Upper lobe of left lung (tissue), 4 donors: ENCODE measurements around the gene PRR23A.

Experiments used
- EP300 ChIP-seq, 4 donors: sonication (generic); formaldehyde crosslinking; IDR thresholded peaks; one replicate each; pipeline ENCODE4 v1.5.1; 2017; ENCODE audit warnings: antibody characterized with exemption in 4 of 4, control low read depth in 2 of 4
- POLR2A ChIP-seq, 4 donors: fragments of 450-650 bp; IDR thresholded peaks; one replicate each; pipeline ENCODE4 v1.5.1; 2016 to 2017; ENCODE audit warnings: antibody characterized with exemption in 4 of 4, mild to moderate bottlenecking in 2 of 4
- POLR2AphosphoS5 ChIP-seq, 2 donors: sonication (generic); formaldehyde crosslinking; IDR thresholded peaks; one replicate each; pipeline ENCODE4 v1.5.1; 2017; ENCODE audit warnings: antibody characterized with exemption in 2 of 2
- TF ChIP-seq, protein P1 (sequence below), 6 experiments: fragments of 450-650 bp in 4 of 6; fragments of 200-600 bp in 2 of 6; sonication (generic) in 2 of 6; IDR thresholded peaks; one replicate each; pipeline ENCODE4 v1.5.1; 2016 to 2019; ENCODE audit warnings: antibody characterized with exemption in 6 of 6

DNA sequence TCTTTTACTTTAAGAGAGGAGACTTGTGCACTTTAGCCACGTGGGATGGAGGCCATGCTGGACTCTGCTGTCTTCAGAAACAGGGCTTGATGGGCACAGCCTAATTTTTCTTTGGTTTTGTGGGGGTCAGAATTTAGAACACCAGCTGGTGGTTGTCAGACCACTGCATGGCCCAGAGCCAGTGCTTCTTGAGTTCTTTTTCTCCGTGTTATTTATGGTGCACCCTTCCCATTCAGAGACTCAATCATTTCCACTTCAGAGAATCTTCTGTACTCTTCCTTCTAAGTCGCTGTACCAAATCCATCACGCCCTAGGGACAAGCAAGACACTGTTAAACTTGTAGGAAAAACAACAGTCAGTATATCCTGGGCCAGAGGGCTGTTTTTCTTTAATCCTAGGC lies 20.1 kb downstream of the PRR23A start:
- TF ChIP-seq, protein P1, sequence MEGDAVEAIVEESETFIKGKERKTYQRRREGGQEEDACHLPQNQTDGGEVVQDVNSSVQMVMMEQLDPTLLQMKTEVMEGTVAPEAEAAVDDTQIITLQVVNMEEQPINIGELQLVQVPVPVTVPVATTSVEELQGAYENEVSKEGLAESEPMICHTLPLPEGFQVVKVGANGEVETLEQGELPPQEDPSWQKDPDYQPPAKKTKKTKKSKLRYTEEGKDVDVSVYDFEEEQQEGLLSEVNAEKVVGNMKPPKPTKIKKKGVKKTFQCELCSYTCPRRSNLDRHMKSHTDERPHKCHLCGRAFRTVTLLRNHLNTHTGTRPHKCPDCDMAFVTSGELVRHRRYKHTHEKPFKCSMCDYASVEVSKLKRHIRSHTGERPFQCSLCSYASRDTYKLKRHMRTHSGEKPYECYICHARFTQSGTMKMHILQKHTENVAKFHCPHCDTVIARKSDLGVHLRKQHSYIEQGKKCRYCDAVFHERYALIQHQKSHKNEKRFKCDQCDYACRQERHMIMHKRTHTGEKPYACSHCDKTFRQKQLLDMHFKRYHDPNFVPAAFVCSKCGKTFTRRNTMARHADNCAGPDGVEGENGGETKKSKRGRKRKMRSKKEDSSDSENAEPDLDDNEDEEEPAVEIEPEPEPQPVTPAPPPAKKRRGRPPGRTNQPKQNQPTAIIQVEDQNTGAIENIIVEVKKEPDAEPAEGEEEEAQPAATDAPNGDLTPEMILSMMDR (IDR thresholded peaks at IDR 0.05), result no peak
- no peak for TF ChIP-seq POLR2A (IDR thresholded peaks at IDR 0.05)
- no peak for TF ChIP-seq POLR2AphosphoS5 (IDR thresholded peaks at IDR 0.05)
- TF ChIP-seq EP300 (IDR thresholded peaks at IDR 0.05), result no peak
